K562 (cell line): ENCODE data around the gene NARF. TPM values are rescaled to one million over a fixed set of nuclear protein-coding genes. Genes with fewer than 3 reads are reported as not detected.

Experiments used
- BDP1 ChIP-seq: IDR thresholded peaks from 3 replicates; pipeline ENCODE4 v1.6.1; 2011; ENCODE audit not compliant: insufficient read length, insufficient read depth
- CBX8 ChIP-seq: fragments of 200-600 bp; sonication (generic); IDR thresholded peaks from 2 replicates; pipeline ENCODE4 v1.6.1; 2012; ENCODE audit warnings: borderline replicate concordance, mixed run types, low read depth, mild to moderate bottlenecking, moderate library complexity, mixed read lengths, low read length, control low read depth, inconsistent platforms; ENCODE audit not compliant: poor library complexity, severe bottlenecking; ENCODE audit errors: extremely low read depth
- DNMT1 ChIP-seq: fragments of 450-650 bp; IDR thresholded peaks from 2 replicates; pipeline ENCODE4 v1.6.1; 2016; ENCODE audit warnings: antibody characterized with exemption, mild to moderate bottlenecking
- HDAC1 ChIP-seq, 2 experiments: fragments of 450-650 bp; IDR thresholded peaks; 2 replicates each; pipeline ENCODE4 v1.6.1; 2016 to 2017; ENCODE audit warnings: inconsistent platforms in 1 of 2, mild to moderate bottlenecking in 1 of 2, moderate library complexity in 1 of 2
- HNRNPH1 ChIP-seq: fragments of 200-400 bp; formaldehyde crosslinking; optimal IDR thresholded peaks from 2 replicates; pipeline ENCODE3; 2017; ENCODE audit warnings: low read depth, mild to moderate bottlenecking, low read length, moderate library complexity
- MCM5 ChIP-seq: fragments of 450-650 bp; IDR thresholded peaks from 2 replicates; pipeline ENCODE4 v1.6.1; 2016; ENCODE audit warnings: low read depth
- NEUROD1 ChIP-seq: fragments of 150-350 bp; IDR thresholded peaks from 2 replicates; pipeline ENCODE4 v1.6.1; 2014; ENCODE audit warnings: borderline replicate concordance, low read length, low read depth; ENCODE audit not compliant: partially characterized antibody
- RBM39 ChIP-seq: fragments of 200-400 bp; formaldehyde crosslinking; optimal IDR thresholded peaks from 2 replicates; pipeline ENCODE3; 2018; ENCODE audit warnings: low read depth, low read length
- SRSF7 ChIP-seq: fragments of 200-400 bp; formaldehyde crosslinking; optimal IDR thresholded peaks from 2 replicates; pipeline ENCODE3; 2017; ENCODE audit warnings: mild to moderate bottlenecking, low read depth, low read length
- SUPT5H ChIP-seq: fragments of 450-650 bp; IDR thresholded peaks from 2 replicates; pipeline ENCODE4 v1.6.1; 2016
- TBL1XR1 ChIP-seq, 2 experiments: IDR thresholded peaks; 2 replicates each; pipeline ENCODE4 v1.6.1; 2012; ENCODE audit warnings: improper control_type of control experiment in 2 of 2, low read length in 2 of 2, mild to moderate bottlenecking in 1 of 2
- THRAP3 ChIP-seq: fragments of 450-650 bp; IDR thresholded peaks from 2 replicates; pipeline ENCODE4 v1.6.1; 2016; ENCODE audit warnings: mild to moderate bottlenecking, inconsistent platforms, borderline replicate concordance
- TSC22D4 ChIP-seq: fragments of 450-650 bp; IDR thresholded peaks from 2 replicates; pipeline ENCODE4 v1.6.1; 2016; ENCODE audit warnings: missing genetic modification characterization, missing biosample characterization, control low read depth
- ZNF3 ChIP-seq: fragments of 250-450 bp; sonication (Bioruptor Pico); IDR thresholded peaks from 2 replicates; pipeline ENCODE4 v1.5.0; 2021; ENCODE audit warnings: mild to moderate bottlenecking, moderate library complexity
- ZNF384 ChIP-seq: IDR thresholded peaks from 2 replicates; pipeline ENCODE4 v1.6.1; 2012; ENCODE audit warnings: low read depth, low read length, improper control_type of control experiment
- ZNF444 ChIP-seq: fragments of 250-450 bp; sonication (Bioruptor Pico); IDR thresholded peaks from 2 replicates; pipeline ENCODE4 v1.4.0; 2020; ENCODE audit warnings: mild to moderate bottlenecking, moderate library complexity
- ZNF780A ChIP-seq: fragments of 250-450 bp; sonication (Bioruptor Pico); IDR thresholded peaks from 2 replicates; pipeline ENCODE4 v1.5.0; 2021; ENCODE audit warnings: mild to moderate bottlenecking
- polyA plus RNA-seq, 8 experiments: library from polyadenylated mRNA; depleted of rRNA in 4 of 8; stranded (reverse) in 5 of 8; unstranded in 3 of 8; fragments of >200 nt; fragmentation: Nextera tagmentation in 2 of 8; fragmentation: Illumina TruSeq in 1 of 8; extraction: Ambion mirVana in 2 of 8; extraction: Trizol in 1 of 8; gene quantifications; 2 replicates each; pipeline versions ENCODE4 v1.2.1 to v1.2.3, GENCODE V29; 2011 to 2014; ENCODE audit warnings: inconsistent platforms in 1 of 8, missing spikeins in 1 of 8
- total RNA-seq, 7 experiments: library from RNA; depleted of rRNA in 6 of 7; stranded (reverse); fragments of >200 nt in 6 of 7; fragmentation: Illumina TruSeq in 2 of 7; extraction: Trizol in 2 of 7; gene quantifications; 2 replicates each; pipeline versions ENCODE4 v1.2.1 to v1.2.3, GENCODE V29; 2011 to 2021; ENCODE audit warnings: low replicate concordance in 1 of 7
- TF ChIP-seq, protein P1 (sequence below): fragments of 250-450 bp; sonication (Bioruptor Pico); IDR thresholded peaks from 2 replicates; pipeline ENCODE4 v1.4.0; 2020; ENCODE audit warnings: mild to moderate bottlenecking, moderate library complexity
- TF ChIP-seq, protein P2 (sequence below): fragments of 450-650 bp; IDR thresholded peaks from 2 replicates; pipeline ENCODE4 v1.6.1; 2016; ENCODE audit warnings: mild to moderate bottlenecking
- TF ChIP-seq, protein P3 (sequence below): fragments of 450-650 bp; IDR thresholded peaks from 2 replicates; pipeline ENCODE4 v1.6.1; 2016; ENCODE audit warnings: borderline replicate concordance
- TF ChIP-seq, protein P4 (sequence below): fragments of 250-450 bp; sonication (Bioruptor Pico); IDR thresholded peaks from 2 replicates; pipeline ENCODE4 v1.5.0; 2022; ENCODE audit warnings: mild to moderate bottlenecking

NARF gene
- total and polyA plus RNA-seq, 9 of the 15 experiments (the other 6 are each of a cell fraction or from before 2014, with no cell fraction given), result 60.4 to 423 (median 132) TPM

DNA sequence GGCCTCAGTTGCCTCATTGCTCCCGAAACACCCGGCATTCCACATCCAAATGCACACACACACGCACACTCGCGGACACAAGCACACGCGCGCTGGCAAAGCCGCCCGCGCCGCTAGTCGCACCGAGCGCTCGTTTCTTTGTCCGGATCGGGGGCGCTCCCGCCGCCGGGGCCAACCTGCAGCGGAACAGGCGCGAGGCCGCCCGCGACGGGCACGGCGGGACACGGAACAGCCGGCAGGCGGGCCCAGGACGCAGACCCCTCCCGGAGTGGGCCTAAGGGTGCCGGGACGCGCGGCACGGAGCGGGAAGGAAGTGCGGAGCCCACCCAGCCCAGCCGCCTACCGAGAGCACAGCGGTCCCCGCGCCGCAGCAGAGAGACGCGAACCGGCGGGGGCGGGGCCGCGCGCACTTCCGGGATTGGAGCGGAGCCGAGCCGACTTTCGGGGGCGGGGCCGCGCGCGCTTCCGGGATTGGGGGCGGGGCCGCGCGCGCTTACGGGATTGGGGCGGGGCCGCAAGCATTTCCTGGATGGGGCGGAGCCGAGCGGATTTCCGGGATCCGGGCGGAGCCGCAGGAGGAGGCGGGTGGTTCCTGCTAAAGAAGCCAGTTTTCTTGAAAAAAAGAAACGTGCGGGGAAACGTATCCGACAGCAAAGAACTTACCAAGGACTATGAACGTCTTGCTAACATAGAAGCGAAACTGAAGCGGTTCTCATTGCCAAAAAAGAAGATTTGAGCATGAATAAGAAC lies 8.0 kb upstream of the NARF start, which contains the start of gene CYBC1 (continued):
- TF ChIP-seq, protein P1, sequence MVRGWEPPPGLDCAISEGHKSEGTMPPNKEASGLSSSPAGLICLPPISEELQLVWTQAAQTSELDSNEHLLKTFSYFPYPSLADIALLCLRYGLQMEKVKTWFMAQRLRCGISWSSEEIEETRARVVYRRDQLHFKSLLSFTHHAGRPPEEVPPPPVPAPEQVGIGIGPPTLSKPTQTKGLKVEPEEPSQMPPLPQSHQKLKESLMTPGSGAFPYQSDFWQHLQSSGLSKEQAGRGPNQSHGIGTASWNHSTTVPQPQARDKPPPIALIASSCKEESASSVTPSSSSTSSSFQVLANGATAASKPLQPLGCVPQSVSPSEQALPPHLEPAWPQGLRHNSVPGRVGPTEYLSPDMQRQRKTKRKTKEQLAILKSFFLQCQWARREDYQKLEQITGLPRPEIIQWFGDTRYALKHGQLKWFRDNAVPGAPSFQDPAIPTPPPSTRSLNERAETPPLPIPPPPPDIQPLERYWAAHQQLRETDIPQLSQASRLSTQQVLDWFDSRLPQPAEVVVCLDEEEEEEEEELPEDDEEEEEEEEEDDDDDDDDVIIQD (CRISPR knock-in tag), result no peak
- TF ChIP-seq, protein P2, sequence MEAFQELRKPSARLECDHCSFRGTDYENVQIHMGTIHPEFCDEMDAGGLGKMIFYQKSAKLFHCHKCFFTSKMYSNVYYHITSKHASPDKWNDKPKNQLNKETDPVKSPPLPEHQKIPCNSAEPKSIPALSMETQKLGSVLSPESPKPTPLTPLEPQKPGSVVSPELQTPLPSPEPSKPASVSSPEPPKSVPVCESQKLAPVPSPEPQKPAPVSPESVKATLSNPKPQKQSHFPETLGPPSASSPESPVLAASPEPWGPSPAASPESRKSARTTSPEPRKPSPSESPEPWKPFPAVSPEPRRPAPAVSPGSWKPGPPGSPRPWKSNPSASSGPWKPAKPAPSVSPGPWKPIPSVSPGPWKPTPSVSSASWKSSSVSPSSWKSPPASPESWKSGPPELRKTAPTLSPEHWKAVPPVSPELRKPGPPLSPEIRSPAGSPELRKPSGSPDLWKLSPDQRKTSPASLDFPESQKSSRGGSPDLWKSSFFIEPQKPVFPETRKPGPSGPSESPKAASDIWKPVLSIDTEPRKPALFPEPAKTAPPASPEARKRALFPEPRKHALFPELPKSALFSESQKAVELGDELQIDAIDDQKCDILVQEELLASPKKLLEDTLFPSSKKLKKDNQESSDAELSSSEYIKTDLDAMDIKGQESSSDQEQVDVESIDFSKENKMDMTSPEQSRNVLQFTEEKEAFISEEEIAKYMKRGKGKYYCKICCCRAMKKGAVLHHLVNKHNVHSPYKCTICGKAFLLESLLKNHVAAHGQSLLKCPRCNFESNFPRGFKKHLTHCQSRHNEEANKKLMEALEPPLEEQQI, result no peak
- TF ChIP-seq TBL1XR1 (IDR thresholded peaks at IDR 0.05; ENCODE audit: low read length in 2 of 2) (no peak), DNMT1 (no peak), ZNF780A (CRISPR knock-in tag) (no peak), THRAP3 (no peak), ZNF3 (CRISPR knock-in tag) (no peak), RBM39 (no peak), TSC22D4 (no peak), HNRNPH1 (no peak), SUPT5H (peak; percentile 74), NEUROD1 (no peak), MCM5 (no peak), ZNF444 (no peak), CBX8 (no peak), SRSF7 (no peak), BDP1 (no peak), HDAC1 (IDR thresholded peaks at IDR 0.05) (peak in 1 of 2 experiments; percentile 88; a peak in 2 of 4 replicates), ZNF384 (no peak; the same call in 1 of the 2 replicates)
- TF ChIP-seq, protein P3, sequence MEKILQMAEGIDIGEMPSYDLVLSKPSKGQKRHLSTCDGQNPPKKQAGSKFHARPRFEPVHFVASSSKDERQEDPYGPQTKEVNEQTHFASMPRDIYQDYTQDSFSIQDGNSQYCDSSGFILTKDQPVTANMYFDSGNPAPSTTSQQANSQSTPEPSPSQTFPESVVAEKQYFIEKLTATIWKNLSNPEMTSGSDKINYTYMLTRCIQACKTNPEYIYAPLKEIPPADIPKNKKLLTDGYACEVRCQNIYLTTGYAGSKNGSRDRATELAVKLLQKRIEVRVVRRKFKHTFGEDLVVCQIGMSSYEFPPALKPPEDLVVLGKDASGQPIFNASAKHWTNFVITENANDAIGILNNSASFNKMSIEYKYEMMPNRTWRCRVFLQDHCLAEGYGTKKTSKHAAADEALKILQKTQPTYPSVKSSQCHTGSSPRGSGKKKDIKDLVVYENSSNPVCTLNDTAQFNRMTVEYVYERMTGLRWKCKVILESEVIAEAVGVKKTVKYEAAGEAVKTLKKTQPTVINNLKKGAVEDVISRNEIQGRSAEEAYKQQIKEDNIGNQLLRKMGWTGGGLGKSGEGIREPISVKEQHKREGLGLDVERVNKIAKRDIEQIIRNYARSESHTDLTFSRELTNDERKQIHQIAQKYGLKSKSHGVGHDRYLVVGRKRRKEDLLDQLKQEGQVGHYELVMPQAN, result no peak
- TF ChIP-seq, protein P4, sequence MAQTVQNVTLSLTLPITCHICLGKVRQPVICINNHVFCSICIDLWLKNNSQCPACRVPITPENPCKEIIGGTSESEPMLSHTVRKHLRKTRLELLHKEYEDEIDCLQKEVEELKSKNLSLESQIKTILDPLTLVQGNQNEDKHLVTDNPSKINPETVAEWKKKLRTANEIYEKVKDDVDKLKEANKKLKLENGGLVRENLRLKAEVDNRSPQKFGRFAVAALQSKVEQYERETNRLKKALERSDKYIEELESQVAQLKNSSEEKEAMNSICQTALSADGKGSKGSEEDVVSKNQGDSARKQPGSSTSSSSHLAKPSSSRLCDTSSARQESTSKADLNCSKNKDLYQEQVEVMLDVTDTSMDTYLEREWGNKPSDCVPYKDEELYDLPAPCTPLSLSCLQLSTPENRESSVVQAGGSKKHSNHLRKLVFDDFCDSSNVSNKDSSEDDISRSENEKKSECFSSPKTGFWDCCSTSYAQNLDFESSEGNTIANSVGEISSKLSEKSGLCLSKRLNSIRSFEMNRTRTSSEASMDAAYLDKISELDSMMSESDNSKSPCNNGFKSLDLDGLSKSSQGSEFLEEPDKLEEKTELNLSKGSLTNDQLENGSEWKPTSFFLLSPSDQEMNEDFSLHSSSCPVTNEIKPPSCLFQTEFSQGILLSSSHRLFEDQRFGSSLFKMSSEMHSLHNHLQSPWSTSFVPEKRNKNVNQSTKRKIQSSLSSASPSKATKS (CRISPR knock-in tag), result no peak
